ENCODE results near the gene PCDHGA11. TPM values are rescaled to one million over a fixed set of nuclear protein-coding genes. Genes with fewer than 3 reads are reported as not detected.
"Not testable (repeated sequence)": the region's sequence is repeated elsewhere in the genome, so short reads cannot be mapped to it uniquely, and the experiment has no call there.

The PCDHGA11 gene
- total RNA-seq, 1 donor from 2014 or later: 16.4 TPM

GRCh38 chr5:141398608-141399007 is 22.2 kb upstream of the PCDHGA11 start:
- DNase-seq: no peak

GRCh38 chr5:141399555-141400258 is 21.1 kb upstream of the PCDHGA11 start:
- no peak for DNase-seq

DNA sequence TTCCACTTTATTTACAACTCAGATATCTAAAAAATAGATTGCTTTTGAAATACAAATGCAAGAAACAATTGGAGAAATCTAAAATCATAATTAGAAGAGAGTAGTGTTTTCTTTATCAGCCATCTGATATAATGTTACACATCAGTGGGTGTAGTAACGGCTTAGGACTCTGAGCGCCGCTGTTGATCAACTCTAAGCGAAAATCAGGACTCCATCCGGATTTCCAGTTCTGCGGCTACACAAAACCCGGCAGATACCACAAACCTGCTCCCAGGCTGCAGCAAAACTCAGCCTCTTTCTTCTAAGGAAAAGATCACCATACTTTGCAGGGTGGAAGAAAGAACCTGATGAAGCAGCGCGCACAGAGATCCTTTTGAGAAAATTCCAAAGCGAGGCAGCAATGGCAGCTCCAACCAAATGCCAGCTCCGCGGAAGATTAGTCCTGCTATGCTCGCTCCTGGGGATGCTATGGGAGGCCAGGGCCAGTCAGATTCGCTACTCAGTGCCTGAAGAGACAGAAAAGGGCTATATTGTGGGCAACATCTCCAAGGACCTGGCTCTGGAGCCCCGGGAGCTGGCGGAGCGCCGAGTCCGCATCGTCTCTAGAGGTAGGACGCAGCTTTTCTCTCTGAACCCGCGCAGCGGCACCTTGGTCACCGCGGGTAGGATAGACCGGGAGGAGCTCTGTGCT is 18.2 kb upstream of the PCDHGA11 start, which contains the start of gene PCDHGA9:
TSS of gene PCDHGA9 (plus strand) at position 226 of the 691 bp plus-strand sequence. CDS start at position 401, 175 bp downstream.
- DNase-seq: no peak

- no peak for DNase-seq
Measured at GRCh38 chr5:141403387-141403786, 17.5 kb upstream of the PCDHGA11 start.

DNA sequence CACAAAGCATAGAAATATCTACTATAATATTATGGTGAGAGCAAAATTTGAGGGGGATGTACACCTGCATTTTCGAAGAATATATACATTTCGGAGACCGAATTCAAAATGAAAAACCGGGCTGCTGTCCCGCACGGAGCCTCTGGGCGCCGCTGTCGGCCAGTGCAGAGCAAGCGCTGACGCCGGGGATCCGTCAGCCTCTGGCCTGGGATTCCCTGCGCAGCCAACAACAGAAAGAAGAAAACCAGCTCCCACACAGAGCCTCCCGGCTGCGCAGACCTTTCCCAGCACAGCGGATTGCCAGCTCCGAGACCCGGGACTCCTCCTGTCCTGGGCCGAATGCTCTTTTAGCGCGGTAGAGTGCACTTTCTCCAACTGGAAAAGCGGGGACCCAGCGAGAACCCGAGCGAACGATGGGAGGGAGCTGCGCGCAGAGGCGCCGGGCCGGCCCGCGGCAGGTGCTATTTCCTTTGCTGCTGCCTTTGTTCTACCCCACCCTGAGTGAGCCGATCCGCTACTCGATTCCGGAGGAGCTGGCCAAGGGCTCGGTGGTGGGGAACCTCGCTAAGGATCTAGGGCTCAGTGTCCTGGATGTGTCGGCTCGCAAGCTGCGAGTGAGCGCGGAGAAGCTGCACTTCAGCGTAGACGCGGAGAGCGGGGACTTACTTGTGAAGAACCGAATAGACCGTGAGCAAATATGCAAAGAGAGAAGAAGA is 12.9 kb upstream of the PCDHGA11 start, which contains the start of gene PCDHGB6:
TSS of gene PCDHGB6 (plus strand) at position 232 of the 716 bp plus-strand sequence. CDS start at position 414, 182 bp downstream.
- not testable (repeated sequence) for DNase-seq

GRCh38 chr5:141409598-141410306 is 11.1 kb upstream of the PCDHGA11 start:
- DNase-seq: no peak

GRCh38 chr5:141411575-141411974 is 9.3 kb upstream of the PCDHGA11 start:
- no peak for DNase-seq

DNA sequence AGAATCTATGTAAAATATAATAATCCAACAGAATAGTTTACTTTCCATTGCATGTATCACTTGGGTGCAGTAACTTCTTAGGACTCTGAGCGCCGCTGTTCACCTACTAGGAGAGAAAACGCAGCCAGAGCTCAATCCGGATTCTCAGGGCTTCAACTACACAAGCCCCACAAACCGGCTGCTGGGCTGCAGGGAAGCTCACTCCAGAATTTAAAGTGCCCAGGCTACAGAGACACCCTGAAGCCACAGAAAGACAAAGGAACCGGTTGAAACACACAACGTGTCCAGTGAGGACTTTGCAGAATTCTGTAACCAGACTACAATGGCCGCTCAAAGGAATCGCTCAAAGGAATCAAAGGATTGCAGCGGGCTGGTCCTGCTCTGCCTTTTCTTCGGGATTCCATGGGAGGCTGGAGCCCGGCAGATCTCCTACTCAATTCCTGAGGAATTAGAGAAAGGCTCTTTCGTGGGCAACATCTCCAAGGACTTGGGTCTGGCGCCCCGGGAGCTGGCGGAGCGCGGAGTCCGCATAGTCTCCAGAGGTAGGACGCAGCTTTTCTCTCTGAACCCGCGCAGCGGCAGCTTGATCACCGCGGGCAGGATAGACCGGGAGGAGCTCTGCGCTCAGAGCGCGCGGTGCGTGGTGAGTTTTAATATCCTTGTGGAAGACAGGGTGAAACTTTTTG is 7.9 kb upstream of the PCDHGA11 start, which contains the start of gene PCDHGA10:
TSS of gene PCDHGA10 (plus strand) at position 134 of the 686 bp plus-strand sequence. CDS start at position 323, 189 bp downstream.
- DNase-seq: no peak

GRCh38 chr5:141413540-141414069 is 7.2 kb upstream of the PCDHGA11 start:
- DNase-seq: no peak

- DNase-seq: not testable (repeated sequence)
Measured at GRCh38 chr5:141414548-141415274, 6.1 kb upstream of the PCDHGA11 start.

GRCh38 chr5:141415275-141415618 is 5.6 kb upstream of the PCDHGA11 start:
- DNase-seq: not testable (repeated sequence)

- DNase-seq: not testable (repeated sequence)
Measured at GRCh38 chr5:141417494-141418172, 3.2 kb upstream of the PCDHGA11 start, which contains the start of gene PCDHGB7. TSS of gene PCDHGB7 (plus strand) at chr5:141417677. CDS start at chr5:141417860, 183 bp downstream.

DNA sequence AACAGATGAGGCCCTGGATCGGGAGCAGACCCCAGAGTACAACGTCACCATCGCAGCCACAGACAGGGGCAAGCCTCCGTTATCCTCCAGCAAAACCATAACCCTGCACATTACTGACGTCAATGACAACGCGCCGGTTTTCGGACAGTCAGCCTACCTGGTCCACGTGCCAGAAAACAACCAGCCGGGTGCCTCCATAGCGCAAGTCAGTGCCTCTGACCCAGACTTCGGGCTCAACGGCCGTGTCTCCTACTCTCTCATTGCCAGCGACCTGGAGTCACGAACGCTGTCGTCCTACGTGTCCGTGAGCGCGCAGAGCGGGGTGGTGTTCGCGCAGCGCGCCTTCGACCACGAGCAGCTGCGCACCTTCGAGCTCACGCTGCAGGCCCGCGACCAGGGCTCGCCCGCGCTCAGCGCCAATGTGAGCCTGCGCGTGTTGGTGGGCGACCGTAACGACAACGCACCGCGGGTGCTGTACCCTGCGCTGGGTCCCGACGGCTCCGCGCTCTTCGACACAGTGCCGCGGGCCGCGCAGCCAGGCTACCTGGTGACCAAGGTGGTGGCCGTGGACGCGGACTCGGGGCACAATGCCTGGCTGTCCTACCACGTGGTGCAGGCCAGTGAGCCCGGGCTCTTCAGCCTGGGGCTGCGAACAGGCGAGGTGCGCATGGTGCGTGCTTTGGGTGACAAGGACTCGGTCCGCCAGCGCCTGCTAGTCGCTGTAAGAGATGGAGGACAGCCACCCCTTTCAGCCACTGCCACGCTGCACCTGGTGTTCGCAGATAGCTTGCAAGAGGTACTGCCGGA is 1.6 kb upstream of the PCDHGA11 start:
- DNase-seq: no peak

DNA sequence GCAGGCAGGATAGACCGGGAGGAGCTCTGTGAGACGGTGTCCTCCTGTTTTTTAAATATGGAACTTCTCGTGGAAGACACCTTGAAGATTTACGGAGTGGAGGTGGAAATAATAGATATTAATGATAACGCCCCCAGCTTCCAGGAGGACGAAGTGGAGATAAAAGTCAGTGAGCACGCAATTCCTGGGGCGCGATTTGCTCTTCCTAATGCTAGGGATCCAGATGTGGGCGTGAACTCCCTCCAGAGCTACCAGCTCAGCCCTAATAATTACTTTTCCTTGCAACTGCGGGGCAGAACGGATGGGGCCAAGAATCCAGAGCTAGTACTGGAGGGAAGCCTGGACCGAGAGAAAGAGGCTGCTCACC is 621 bp downstream of the PCDHGA11 start:
- no peak for DNase-seq

GRCh38 chr5:141422742-141423291 is 2.0 kb downstream of the PCDHGA11 start:
- DNase-seq: no peak

DNA sequence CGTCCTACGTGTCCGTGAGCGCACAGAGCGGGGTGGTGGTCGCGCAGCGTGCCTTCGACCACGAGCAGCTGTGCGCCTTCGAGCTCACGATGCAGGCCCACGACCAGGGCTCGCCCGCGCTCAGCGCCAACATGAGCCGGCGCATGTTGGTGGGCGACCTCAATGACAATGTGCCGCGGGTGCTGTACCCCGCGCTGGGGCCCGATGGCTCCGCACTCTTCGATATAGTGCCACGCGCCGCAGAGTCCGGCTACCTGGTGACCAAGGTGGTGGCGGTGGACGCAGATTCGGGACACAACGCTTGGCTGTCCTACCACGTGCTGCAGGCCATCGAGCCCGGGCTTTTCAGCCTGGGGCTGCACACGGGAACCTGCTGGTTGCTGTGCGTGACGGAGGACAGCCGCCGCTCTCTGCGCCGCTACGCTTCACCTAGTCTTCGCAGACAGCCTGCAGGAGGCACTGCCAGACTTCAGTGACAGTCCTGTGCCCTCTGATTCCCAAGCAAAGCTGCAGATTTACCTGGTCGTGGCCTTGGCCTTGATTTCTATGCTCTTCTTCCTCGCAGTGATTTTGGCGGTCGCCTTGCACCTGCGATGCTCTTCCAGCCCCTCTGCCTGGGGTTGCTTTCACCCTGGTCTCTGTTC is 7.1 kb downstream of the PCDHGA11 start:
- DNase-seq: no peak

DNA sequence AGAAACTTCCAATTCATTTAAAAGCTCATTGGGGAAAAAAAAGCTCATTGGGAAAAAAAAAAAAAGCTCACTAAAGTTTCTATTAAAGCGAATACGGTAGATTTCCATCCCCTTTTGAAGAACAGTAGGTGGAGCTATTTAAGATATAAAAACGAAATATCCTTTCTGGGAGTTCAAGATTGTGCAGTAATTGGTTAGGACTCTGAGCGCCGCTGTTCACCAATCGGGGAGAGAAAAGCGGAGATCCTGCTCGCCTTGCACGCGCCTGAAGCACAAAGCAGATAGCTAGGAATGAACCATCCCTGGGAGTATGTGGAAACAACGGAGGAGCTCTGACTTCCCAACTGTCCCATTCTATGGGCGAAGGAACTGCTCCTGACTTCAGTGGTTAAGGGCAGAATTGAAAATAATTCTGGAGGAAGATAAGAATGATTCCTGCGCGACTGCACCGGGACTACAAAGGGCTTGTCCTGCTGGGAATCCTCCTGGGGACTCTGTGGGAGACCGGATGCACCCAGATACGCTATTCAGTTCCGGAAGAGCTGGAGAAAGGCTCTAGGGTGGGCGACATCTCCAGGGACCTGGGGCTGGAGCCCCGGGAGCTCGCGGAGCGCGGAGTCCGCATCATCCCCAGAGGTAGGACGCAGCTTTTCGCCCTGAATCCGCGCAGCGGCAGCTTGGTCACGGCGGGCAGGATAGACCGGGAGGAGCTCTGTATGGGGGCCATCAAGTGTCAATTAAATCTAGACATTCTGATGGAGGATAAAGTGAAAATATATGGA is 9.7 kb downstream of the PCDHGA11 start, which contains the start of gene PCDHGA12:
TSS of gene PCDHGA12 (plus strand) at position 176 of the 782 bp plus-strand sequence. CDS start at position 429, 253 bp downstream.
- DNase-seq: no peak

Measured in occipital lobe (tissue), 2 donors.